ENCODE measurements around the gene DYRK1A.
"Not testable (repeated sequence)": the region's sequence is repeated elsewhere in the genome, so short reads cannot be mapped to it uniquely, and the experiment has no call there.

DYRK1A gene

DNA sequence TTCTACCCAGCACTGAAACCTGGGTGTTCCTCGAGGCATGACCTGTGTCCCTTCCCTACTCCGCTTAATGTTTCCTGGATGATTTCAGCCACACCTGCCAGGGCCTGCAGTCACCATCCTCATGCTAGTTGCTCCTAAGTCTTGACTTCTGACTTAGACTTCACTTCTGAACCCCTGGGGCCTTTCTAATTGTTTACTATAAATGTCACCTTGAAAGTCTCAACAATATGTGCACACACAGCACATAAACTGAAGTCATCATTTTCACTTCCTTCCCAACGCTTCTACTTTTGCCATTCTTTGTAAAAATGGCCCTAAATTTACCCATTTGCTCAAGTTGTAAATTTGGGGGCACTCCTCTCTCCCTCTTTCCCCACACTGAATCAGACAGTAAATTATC, 141.1 kb downstream of the DYRK1A start:
- Histone ChIP-seq H3K4me3 (no peak overlapping the region), H3K27ac (no peak overlapping the region)

DNA sequence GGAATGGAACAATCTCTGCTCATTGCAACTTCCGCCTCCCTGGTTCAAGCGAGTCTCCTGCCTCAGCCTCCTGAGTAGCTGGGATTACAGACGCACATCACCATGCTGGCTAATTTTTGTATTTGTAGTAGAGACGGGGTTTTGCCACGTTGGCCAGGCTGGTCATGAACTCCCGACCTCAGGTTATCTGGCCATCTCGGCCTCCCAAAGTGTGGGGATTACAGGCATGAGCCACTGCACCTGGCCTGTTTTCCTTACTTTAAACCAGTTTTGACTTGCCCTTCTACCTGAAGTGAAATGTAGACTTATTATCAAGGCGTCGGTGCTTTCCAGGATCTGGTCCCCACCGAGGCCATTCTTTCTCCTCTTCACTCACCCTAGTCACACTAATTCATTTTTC, 141.8 kb downstream of the DYRK1A start:
- Histone ChIP-seq H3K27ac (no peak overlapping the region), H3K4me3 (no peak overlapping the region)

DNA sequence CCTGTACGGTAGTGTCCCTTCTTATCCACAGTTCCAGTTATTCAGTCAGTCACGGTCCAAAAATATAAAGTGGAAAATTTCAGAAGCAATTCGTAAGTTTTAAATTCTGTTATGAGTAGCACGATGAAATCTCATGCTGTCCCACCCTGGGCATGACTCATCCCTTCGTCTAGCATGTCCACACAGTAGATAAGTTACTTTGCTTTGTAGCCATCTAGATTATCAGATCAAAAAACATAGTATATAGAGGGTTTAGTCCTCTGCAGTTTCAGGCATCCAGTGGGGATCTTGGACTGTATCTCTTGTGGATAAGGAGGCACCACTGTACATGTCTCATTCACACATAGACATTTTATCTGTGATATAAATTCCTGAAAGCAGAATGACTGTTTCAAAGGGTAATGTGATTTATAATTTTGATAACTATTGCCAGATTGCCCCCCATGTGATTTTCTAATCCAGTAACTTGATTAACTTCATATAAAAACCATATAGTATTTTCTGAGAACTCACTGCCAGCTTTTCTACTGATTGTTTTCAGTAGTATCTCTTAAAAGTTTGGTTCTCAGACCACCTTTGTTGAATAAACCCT, 143.3 kb downstream of the DYRK1A start:
- Histone ChIP-seq H3K27ac (no peak overlapping the region), H3K4me3 (no peak overlapping the region)

DNA sequence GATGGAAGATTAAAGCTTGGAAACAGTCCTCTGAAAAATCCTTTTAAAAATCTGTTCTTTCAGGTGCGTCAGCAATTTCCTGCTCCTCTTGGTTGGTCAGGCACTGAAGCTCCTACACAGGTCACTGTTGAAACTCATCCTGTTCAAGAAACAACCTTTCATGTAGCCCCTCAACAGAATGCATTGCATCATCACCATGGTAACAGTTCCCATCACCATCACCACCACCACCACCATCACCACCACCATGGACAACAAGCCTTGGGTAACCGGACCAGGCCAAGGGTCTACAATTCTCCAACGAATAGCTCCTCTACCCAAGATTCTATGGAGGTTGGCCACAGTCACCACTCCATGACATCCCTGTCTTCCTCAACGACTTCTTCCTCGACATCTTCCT, 145.3 kb downstream of the DYRK1A start:
- Histone ChIP-seq H3K4me3 (no peak overlapping the region), H3K27ac (no peak overlapping the region)

DNA sequence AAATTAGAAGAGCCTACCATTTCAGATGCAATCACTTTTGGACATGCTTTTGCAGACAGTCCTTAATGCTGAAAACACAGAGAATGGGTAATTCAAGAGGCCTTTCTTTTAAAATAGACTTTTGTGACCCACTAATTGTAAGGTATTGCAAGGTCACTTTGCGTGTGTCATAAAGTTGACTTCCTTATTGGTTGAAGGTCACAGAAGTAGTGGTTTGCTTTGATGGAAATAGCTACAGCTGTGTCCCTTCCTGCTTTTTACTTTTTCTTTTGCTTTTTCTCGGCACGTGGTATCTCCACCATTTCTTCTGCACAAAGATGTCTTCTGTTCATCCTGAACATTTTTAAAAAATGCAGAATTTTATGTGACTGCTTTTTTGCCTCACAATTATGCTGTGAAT, 146.8 kb downstream of the DYRK1A start:
- H3K4me3 ChIP-seq, result no peak overlapping the region
- H3K27ac ChIP-seq, result no peak overlapping the region

DNA sequence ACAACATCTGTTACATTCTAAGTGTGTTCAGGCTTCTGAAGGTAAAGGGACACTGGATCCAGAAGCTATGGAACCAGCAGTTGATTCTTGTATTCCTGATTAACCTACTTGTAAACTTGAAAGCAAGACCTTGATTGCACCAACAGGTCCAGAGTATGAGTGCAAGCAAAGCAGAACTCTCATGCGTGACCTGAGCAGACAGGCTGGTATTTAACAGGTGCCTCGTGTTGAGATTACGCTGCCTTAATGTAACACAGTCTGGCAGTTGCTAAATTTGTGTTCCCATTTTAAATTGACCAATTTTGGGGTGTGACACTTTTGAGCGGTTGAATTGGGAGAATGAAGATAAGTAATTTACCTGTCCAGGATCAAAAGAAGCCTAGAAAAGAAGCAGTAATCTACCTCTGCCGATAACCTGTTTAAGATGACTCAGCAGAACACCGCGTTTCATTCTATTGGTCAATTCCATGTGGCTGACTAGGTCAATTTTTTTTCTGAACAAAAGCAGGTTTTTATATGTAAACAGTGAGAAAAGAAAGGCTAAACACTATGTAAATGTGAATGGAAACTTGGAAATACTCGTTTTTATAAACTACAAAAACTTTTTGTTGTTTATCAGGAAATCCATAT, 147.6 kb downstream of the DYRK1A start:
- no peak overlapping the region for H3K4me3 ChIP-seq
- H3K27ac ChIP-seq, result no peak overlapping the region

DNA sequence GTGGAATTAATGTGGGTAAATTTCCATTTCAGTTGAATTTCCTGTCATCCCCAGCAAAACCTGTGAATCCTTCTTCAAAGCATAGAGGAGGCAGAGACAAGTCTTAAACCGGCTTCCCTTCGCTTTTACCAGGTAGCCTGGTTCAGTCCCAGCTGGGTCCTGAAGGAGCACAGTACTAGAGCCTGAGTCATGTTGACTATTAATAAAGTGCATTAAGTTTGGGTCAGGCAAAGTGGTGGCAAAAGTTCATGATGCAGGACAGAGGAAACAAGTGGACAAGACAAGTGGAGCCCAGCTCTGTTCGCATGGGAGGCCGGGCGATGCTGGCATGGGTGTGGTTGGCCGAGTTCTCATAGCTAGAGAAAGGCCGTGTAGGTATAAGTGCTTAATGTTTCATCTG, 150.4 kb downstream of the DYRK1A start:
- no peak overlapping the region for H3K4me3 ChIP-seq
- no peak overlapping the region for H3K27ac ChIP-seq

DNA sequence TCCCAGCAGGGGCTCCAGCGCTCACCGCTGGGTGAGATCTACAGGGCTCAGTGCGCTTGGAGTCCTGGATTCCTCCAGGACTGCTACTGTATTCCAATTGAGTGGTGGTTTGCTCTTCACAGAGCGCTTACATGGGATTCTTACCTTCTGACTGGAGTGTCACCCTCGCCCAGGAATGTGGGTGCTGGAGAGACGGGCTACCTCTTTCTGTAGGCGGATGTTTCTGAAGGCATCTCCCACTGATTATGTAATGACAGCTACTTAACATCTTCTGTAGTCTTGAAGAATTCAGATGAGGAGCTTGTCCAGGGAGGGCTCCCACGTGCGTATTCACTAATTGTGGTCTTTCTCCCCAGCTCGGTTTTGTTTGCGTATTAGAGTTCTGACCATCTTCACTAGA, 154.2 kb downstream of the DYRK1A start:
- H3K27ac ChIP-seq, result no peak overlapping the region

DNA sequence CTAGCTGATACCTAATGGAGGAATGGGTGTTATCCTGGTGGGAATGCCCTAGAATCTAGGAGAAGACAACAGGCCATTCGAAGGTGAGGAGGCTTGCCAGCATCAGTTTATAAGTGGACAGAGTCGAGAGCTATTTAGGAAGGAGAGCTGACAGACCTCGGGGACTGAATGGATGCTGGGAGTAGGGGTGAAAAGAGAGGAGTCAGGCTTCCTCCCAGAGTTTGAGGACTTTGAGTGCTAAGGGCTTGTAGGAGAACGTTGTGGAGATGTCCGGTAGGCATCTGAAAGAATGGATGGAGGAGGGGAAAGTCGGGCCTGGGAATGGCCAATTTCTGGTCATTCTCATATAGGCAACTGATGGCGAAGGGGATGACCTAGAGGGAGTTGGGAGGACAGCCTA, 155.1 kb downstream of the DYRK1A start:
- Histone ChIP-seq H3K4me3 (no peak overlapping the region), H3K27ac (no peak overlapping the region)

More for the DNA sequence above, 154.2 kb downstream of the DYRK1A start:
- H3K4me3 ChIP-seq, result no peak overlapping the region

DNA sequence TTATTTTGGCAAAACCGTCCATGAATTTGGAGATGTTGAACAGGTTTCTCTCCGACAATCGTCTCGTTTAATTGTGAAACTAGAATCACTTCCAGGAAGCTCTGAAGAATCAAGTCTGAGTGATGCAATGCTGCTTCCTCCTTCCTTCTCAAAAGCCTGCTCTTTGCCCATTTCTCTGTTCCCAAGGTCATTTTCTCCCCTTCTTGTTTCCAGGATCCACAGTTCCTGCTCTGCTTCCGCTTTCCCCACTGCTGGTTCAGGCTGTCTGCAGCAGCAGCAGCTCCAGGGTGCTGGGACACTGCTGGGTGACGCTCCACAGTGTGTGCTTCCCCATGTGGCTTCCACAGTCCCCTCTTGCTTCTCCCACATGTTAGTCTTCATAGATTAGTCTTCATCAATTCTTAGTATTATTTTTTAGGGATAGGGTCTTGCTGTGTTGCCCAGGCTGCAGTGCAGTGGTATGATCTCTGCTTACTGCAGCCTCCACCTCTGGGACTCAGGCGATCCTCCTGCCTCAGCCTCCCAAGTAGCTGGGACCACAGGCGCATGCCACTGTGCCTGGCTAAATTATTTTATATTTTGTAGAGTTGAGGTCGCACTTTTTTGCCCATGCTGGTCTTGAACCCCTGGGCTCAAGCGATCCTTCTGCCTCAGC, 156.2 kb downstream of the DYRK1A start:
- Histone ChIP-seq H3K27ac (no peak overlapping the region), H3K4me3 (no peak overlapping the region)

DNA sequence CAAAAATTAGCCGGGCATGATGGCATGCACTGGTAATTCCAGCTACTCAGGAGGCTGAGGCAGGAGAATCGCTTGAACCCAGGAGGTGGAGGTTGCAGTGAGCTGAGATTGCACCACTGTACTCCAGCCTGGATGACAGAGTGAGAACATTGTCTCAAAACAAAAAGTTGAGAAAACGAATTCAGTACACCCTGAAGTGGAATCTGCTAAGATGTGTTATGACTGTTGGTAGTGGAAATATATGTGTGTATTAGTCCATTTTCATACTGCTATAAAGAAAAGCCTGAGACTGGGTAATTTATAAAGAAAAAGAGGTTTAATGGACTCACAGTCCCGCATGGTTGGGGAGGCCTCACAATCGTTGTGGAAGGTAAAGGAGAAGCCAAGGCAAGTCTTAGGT, 158.4 kb downstream of the DYRK1A start:
- H3K4me3 ChIP-seq, H3K27ac ChIP-seq: not testable (repeated sequence)

DNA sequence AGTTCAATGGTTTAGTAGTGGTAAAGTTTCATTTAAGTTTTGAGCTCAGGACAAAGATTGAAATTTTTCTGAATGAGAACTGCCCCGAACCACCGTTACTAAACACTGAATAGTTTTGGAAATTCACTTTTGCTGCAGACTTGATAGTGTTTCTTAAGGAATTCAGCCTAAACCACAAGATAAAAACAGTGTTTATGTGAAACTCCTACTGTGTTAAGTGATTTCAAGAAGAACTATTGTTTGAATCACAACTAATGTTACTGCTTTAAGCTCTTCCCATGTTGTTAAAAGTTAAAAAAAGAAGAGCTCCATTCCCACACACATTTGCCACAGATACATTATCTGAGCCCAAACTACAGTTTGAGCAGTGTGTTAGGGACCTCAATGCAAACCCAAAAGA, 159.2 kb downstream of the DYRK1A start:
- no peak overlapping the region for H3K27ac ChIP-seq
- H3K4me3 ChIP-seq, result no peak overlapping the region

DNA sequence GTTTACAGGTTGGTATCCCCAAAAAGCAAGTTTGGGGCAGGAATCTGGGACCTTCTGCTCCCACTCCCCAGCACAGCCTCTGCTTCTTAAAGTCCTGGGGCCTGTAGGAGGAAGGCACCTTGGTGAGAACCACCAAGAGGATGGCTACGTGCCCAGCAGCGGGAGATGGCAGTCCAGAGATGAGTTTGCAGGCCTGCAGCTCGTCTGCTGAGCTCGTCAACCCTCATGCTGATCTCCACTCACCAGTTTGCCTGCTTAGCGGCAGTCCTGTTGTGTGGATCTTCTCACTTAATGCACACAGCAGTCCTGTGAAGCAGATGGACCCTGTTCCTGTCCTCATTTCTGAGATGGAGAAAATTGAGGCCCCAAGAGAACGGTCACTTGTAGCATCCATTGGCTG, 160.5 kb downstream of the DYRK1A start:
- H3K4me3 ChIP-seq, result no peak overlapping the region

DNA sequence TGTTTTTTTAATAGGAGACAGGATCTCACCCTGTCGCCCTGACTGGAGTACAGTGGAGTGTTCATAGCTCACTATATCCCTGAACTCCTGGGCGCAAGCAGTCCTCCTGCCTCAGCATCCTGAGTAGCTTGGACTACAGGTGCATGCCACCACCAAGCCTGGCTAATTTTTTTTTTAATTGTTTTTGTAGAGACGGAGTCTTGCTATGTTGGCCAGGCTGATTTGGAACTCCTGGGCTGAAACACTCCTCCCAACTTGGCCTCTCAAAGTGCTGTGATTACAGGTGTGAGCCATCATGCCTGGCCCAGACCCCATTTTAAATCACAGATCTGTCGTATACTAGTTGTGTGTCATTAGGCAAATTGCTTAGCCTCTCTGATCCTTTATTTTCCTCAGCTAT, 161.1 kb downstream of the DYRK1A start:
- H3K4me3 ChIP-seq, result no peak overlapping the region
- no peak overlapping the region for H3K27ac ChIP-seq

More for the DNA sequence above, 160.5 kb downstream of the DYRK1A start:
- no peak overlapping the region for H3K27ac ChIP-seq

DNA sequence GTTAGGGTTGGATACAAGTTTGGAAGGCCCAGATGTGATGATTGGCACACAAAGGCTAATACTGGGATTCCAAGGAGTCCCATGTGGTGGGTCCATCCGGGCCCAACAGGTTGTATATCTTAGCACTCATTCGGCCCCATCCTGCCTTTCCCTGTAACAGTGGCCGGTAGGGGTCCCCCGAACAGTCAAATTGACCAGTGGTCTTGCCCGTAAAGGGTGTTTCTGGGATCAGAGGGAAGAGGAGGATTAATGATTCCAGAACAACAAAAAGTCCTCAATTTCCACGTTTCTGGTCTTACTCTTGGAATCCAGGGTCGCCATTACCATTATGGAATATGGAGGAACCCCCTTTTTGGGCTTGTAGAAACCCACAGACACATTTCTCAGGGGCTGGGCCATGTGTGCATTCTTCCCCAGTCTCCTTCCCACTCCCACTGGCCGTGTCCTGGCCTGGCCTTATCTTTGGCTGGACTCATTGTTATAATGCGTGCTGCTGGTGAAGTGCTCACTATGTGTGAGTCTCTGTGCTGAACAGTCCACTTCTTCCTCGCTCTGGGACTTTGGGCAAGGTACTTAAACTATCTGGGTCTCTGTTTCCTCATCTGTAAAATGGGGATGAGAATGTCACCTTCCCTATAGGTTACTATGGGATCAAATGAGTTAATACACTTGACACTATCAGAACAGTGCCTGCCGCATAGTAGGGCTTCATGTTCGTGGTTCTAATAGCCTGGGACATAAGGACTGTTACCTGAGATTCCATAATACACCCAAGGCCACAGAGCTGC, 161.8 kb downstream of the DYRK1A start:
- Histone ChIP-seq H3K4me3 (no peak overlapping the region), H3K27ac (no peak overlapping the region)

DNA sequence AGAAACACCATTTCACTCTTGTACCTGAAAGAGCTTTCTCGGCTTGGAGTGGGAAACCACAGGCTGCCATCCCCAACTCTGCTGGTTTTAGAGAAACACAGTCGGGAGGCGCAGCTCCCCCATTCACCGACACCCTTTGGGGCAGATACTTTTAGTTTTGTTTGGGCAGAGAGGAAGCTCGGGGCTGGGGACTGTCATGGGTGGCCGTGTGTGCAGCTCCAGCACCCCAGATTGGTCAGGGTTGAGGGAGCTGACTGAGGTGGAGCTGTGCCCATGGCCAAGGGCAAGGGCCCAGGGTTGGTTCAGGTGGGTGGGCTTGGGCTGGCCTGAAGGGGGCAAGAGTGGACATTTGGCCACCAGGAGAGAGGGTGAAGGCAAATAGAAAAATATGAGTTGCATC, 163.1 kb downstream of the DYRK1A start:
- H3K27ac ChIP-seq, result no peak overlapping the region
- no peak overlapping the region for H3K4me3 ChIP-seq

DNA sequence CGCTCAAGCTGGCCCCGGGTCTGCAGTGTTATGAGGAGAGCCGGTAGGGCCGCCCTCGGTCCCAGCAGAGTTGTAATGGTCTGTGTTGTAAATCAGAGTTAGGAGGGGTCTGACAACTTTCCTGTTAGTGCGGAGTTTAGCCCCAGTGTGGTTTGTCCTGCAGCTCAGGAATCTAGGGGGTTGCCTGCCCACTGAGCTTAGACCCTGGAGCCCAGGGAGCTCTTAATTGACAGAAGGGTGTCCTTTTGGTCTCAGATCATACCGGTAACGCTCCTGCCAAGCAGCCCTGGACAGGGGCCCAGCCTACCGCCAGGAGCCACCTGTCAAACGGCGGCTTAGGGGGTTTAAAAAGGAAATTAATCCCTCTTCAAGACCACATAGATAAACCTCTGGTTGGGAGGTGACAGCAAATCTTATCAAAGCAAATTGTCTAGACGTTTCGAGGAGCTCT, 164.4 kb downstream of the DYRK1A start:
- Histone ChIP-seq H3K4me3 (no peak overlapping the region), H3K27ac (no peak overlapping the region)

DNA sequence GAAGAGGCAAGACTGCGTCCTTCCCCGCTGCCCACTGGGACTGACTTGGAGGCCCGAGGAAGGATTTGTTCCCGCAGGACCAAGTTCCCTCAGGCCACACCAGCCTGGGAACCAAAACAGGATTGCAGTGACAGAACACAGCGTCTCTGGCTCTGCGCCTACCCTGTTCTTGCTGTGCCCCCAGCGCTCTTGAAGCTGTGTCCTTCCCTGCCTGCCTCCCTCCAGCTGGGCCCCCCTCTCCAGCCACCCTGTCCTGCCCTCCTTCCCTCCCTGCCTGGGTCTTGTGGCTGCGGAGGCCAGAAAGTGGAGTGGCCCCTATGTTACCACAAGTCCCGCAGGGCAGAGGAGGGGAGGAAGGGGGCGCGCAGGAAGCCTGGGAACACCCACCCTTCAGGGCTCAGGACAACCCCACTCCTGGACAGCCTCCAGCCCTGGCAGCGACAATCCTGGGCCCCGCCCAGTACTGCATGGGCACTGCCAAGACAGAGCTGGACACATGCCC, 164.9 kb downstream of the DYRK1A start:
- Histone ChIP-seq H3K27ac (peak overlapping the region in 3 of 21 experiments; percentile 5 to 39 (median 15)), H3K4me3 (no peak overlapping the region)

DNA sequence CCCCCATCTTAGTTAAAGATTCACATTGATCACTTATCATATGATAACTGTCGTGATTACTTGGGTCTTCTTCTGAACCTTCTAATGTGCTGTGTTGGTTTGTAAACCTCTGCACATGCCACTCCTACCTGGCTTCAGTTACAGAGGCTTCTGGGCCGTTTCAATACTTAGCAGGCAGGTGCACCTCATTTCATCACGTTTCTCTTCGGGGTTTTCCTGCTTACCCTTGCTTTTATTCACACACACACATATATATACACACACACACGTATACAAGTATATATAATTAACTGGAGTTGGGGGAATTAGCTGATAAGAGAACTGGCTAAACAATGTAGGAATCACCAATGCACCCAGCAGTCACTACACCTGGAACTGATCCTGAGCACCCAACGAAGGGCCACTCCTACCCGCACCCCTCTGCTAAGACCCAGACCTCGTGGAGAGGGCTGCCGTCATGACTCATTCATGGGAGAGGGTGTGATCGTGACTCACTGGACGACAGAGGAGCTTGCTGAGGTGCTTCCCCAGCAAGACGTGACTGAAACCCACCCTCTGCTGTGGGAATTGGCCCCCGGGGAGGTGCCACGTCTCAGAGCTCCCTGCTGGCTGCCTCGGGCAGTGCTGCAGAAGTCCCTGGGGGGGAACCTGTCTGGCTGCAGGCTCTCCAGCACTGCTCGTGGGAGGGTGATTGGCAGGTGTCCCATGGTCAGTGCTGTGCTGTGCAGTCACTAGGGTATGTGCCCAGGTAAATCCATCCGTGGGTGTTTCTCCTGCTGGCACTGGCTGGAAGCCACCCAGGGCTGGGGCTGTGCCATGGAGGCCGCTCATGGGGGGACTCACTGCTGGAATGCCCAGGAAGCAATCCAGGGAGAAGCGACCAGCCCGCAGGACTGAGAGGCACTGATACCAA, 166.6 kb downstream of the DYRK1A start:
- Histone ChIP-seq H3K4me3 (no peak overlapping the region), H3K27ac (no peak overlapping the region)
